NCI-H2227 (cell line): ENCODE data around the gene MTUS2.
"Not testable (repeated sequence)": the region's sequence is repeated elsewhere in the genome, so short reads cannot be mapped to it uniquely, and the experiment has no call there.

Experiments
- DNase-seq: peaks from one replicate; lab custom pipeline; 2025; ENCODE audit not compliant: unreplicated experiment; lab: John Stamatoyannopoulos, UW

Gene MTUS2

GRCh38 chr13:29156136-29156535 is 336.0 kb downstream of the MTUS2 start:
- DNase-seq = no peak

- DNase-seq = no peak
Observed at GRCh38 chr13:29159871-29160270, 339.7 kb downstream of the MTUS2 start.

GRCh38 chr13:29160862-29161261 is 340.7 kb downstream of the MTUS2 start:
- DNase-seq = no peak

GRCh38 chr13:29161676-29162075 is 341.5 kb downstream of the MTUS2 start:
- no peak for DNase-seq

GRCh38 chr13:29162638-29163235 is 342.6 kb downstream of the MTUS2 start:
- no peak for DNase-seq

GRCh38 chr13:29164116-29164515 is 344.0 kb downstream of the MTUS2 start:
- no peak for DNase-seq

- no peak for DNase-seq
Observed at GRCh38 chr13:29165216-29165615, 345.1 kb downstream of the MTUS2 start.

- no peak for DNase-seq
Observed at GRCh38 chr13:29165840-29166239, 345.7 kb downstream of the MTUS2 start.

- no peak for DNase-seq
Observed at GRCh38 chr13:29170436-29171082, 350.4 kb downstream of the MTUS2 start.

- no peak for DNase-seq
Observed at GRCh38 chr13:29171244-29171643, 351.1 kb downstream of the MTUS2 start.

- DNase-seq = no peak
Observed at GRCh38 chr13:29174093-29174492, 354.0 kb downstream of the MTUS2 start.

- no peak for DNase-seq
Observed at GRCh38 chr13:29175250-29175873, 355.2 kb downstream of the MTUS2 start.

- no peak for DNase-seq
Observed at GRCh38 chr13:29180055-29180454, 359.9 kb downstream of the MTUS2 start.

GRCh38 chr13:29182216-29182615 is 362.1 kb downstream of the MTUS2 start:
- DNase-seq = no peak

GRCh38 chr13:29185926-29186325 is 365.8 kb downstream of the MTUS2 start:
- no peak for DNase-seq

- DNase-seq = no peak
Observed at GRCh38 chr13:29187584-29187983, 367.4 kb downstream of the MTUS2 start.

GRCh38 chr13:29190298-29190697 is 370.2 kb downstream of the MTUS2 start:
- DNase-seq = no peak

GRCh38 chr13:29193083-29193482 is 372.9 kb downstream of the MTUS2 start:
- DNase-seq = no peak

- DNase-seq = no peak
Observed at GRCh38 chr13:29195456-29195855, 375.3 kb downstream of the MTUS2 start.

GRCh38 chr13:29196409-29197074 is 376.4 kb downstream of the MTUS2 start:
- DNase-seq = no peak

GRCh38 chr13:29202753-29203152 is 382.6 kb downstream of the MTUS2 start:
- not testable (repeated sequence) for DNase-seq

- no peak for DNase-seq
Observed at GRCh38 chr13:29204651-29205050, 384.5 kb downstream of the MTUS2 start.
